HL-60 (cell line): ENCODE data around the gene MAPK9.

ENCODE experiments used
- DNase-seq, 2 experiments: peaks; one replicate each; pipeline ENCODE4 v3.0.0-alpha.2; 2010 to 2020; ENCODE audit warnings: low read depth in 1 of 2, low spot score in 1 of 2
- H3K27ac ChIP-seq: fragments of 250-450 bp; sonication (Bioruptor Pico); replicated peaks from 2 replicates; pipeline ENCODE4 v1.5.1; 2020; ENCODE audit warnings: mild to moderate bottlenecking, moderate library complexity
- H3K27me3 ChIP-seq: fragments of 250-450 bp; sonication (Bioruptor Pico); 2 replicates; pipeline ENCODE4 v1.5.1; 2021; ENCODE audit warnings: mild to moderate bottlenecking, moderate library complexity; ENCODE audit not compliant: insufficient read depth, poor library complexity, severe bottlenecking
- H3K4me3 ChIP-seq: replicated peaks from 2 replicates; pipeline ENCODE4 v1.5.1; 2011; ENCODE audit warnings: mild to moderate bottlenecking, control low read depth, low read length; ENCODE audit not compliant: insufficient read depth
- GABPA ChIP-seq: IDR thresholded peaks from 2 replicates; pipeline ENCODE4 v1.6.1; 2012; ENCODE audit warnings: low read depth
- POLR2AphosphoS5 ChIP-seq: IDR thresholded peaks from 2 replicates; pipeline ENCODE4 v1.6.1; 2012; ENCODE audit warnings: low read depth
- SPI1 ChIP-seq: IDR thresholded peaks from 2 replicates; pipeline ENCODE4 v1.6.1; 2012; ENCODE audit warnings: low read depth, mild to moderate bottlenecking, borderline replicate concordance
- TF ChIP-seq, protein P1 (sequence below): IDR thresholded peaks from one replicate; pipeline ENCODE4 v1.5.1; 2011; ENCODE audit warnings: low read length, control low read depth, inconsistent platforms; ENCODE audit not compliant: insufficient read depth
- TF ChIP-seq, protein P2 (sequence below): IDR thresholded peaks from 2 replicates; pipeline ENCODE4 v1.6.1; 2012; ENCODE audit warnings: low read depth; ENCODE audit not compliant: insufficient replicate concordance

MAPK9 gene

DNA sequence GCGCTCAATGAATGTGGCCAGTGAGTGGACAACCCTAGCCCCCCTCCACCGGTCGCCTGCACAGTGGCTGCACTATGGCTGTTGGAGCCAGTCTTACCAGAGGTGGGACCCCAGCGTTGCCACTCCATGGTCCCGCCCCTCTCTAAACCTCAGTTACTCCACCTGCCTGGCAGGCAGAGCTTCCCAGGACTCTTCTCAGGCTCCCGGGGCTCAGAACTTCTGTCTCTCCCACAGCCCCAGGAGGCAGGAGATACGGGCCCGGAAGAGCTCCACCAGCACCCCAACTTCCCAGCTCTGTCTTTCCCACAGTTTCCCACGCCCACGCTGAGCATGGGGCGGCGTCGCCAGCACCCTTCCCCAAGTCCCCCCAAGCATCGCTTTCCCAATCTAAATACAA, 83.8 kb downstream of the MAPK9 start:
- peaks cover 7% of the 10 kb centered on the region for H3K27me3 ChIP-seq
- no peak overlapping the region for H3K27ac ChIP-seq
- no peak overlapping the region for H3K4me3 ChIP-seq
- TF ChIP-seq SPI1 (no peak), GABPA (no peak), POLR2AphosphoS5 (no peak)
- TF ChIP-seq, protein P1, sequence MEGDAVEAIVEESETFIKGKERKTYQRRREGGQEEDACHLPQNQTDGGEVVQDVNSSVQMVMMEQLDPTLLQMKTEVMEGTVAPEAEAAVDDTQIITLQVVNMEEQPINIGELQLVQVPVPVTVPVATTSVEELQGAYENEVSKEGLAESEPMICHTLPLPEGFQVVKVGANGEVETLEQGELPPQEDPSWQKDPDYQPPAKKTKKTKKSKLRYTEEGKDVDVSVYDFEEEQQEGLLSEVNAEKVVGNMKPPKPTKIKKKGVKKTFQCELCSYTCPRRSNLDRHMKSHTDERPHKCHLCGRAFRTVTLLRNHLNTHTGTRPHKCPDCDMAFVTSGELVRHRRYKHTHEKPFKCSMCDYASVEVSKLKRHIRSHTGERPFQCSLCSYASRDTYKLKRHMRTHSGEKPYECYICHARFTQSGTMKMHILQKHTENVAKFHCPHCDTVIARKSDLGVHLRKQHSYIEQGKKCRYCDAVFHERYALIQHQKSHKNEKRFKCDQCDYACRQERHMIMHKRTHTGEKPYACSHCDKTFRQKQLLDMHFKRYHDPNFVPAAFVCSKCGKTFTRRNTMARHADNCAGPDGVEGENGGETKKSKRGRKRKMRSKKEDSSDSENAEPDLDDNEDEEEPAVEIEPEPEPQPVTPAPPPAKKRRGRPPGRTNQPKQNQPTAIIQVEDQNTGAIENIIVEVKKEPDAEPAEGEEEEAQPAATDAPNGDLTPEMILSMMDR, result no peak
- TF ChIP-seq, protein P2, sequence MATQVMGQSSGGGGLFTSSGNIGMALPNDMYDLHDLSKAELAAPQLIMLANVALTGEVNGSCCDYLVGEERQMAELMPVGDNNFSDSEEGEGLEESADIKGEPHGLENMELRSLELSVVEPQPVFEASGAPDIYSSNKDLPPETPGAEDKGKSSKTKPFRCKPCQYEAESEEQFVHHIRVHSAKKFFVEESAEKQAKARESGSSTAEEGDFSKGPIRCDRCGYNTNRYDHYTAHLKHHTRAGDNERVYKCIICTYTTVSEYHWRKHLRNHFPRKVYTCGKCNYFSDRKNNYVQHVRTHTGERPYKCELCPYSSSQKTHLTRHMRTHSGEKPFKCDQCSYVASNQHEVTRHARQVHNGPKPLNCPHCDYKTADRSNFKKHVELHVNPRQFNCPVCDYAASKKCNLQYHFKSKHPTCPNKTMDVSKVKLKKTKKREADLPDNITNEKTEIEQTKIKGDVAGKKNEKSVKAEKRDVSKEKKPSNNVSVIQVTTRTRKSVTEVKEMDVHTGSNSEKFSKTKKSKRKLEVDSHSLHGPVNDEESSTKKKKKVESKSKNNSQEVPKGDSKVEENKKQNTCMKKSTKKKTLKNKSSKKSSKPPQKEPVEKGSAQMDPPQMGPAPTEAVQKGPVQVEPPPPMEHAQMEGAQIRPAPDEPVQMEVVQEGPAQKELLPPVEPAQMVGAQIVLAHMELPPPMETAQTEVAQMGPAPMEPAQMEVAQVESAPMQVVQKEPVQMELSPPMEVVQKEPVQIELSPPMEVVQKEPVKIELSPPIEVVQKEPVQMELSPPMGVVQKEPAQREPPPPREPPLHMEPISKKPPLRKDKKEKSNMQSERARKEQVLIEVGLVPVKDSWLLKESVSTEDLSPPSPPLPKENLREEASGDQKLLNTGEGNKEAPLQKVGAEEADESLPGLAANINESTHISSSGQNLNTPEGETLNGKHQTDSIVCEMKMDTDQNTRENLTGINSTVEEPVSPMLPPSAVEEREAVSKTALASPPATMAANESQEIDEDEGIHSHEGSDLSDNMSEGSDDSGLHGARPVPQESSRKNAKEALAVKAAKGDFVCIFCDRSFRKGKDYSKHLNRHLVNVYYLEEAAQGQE, result no peak
- no peak for DNase-seq

DNA sequence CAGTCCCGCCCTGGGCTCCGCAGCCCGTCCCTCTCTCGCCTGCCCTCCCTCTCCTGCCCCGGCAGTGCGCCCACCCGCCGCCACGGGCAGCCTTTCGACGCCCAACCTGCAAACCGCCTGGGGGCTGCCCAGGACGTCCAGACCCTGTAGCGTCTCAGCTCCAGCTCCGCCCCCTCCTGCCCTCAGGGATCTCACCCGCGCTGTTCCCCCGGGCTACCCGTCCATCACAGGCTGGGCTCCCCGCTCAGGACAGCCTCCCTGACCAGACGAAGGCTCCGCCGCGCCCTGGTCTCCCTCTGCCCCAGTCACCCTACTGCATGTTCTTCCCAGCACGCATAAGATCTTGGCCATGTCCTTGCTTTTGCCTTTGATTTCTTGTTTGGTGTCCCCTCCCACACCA, 84.3 kb downstream of the MAPK9 start:
- H3K27me3 ChIP-seq, result peaks cover 7% of the 10 kb centered on the region
- TF ChIP-seq GABPA (no peak), SPI1 (no peak), POLR2AphosphoS5 (no peak)
- TF ChIP-seq, protein P2, result no peak
- TF ChIP-seq, protein P1, result no peak
- no peak overlapping the region for H3K4me3 ChIP-seq
- DNase-seq, result no peak
- no peak overlapping the region for H3K27ac ChIP-seq

DNA sequence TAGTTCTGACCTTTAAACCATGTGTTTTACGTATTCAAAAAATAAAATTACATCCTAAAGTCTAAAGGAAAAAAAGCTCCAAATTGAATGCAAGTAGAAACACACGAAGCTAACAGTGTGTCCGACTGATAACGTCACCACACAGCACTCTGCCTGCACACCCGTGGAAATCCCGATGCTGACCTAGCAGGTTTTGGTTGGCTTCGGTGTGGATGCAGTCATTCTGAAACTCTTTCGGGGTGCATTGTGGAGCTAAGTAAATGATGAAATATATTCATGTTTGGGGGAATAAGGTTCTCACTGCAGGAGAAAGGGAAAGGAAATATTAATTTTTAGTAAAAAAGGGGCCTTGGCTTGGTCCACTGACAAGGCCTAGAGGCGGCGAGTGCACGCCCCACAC, 84.9 kb downstream of the MAPK9 start:
- Histone ChIP-seq H3K27me3 (peaks cover 7% of the 10 kb centered on the region), H3K4me3 (no peak overlapping the region), H3K27ac (no peak overlapping the region)
- TF ChIP-seq GABPA (no peak), POLR2AphosphoS5 (no peak), SPI1 (no peak)
- TF ChIP-seq, protein P1, result no peak
- TF ChIP-seq, protein P2, result no peak
- DNase-seq, result no peak
